Measurements from ENCODE around the gene MAN2A1. TPM values are rescaled to one million over a fixed set of nuclear protein-coding genes. Genes with fewer than 3 reads are reported as not detected.

The MAN2A1 gene
- total RNA-seq, 2 donors from 2014 or later = 81.2 to 104 TPM

DNA sequence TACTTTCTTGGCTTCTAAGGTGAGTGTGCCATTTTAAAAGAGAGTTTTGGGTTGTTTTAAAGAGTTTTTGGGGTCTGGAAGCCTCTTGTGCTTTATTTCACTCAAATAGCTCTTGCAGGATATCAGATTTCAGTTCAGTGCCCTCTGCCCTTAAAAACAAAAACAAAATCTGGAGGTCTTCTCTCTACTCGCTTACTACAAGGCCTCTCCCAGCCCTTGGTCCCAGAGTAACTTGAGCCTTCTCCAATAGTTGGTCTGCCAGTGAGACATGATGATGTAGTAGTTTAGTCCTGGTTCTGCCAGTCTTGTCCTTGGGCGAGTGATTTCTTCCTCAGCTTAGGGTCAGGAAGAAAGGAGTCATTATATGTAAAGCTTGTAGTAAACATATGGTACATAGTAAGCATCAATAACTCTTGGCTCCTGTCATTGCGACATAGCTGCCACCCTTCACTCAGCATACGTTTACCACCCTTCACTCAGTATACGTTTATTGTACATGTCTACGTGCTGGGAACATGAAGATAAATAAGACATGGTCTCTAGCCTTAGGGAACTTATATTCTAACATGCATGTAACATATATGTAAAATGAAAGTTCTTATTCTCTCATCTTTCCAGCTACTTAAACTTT, 147.6 kb downstream of the MAN2A1 start:
- TF ChIP-seq CTCF (IDR thresholded peaks at IDR 0.05) = no peak
- H3K9ac ChIP-seq (ENCODE audit: low read depth in 2 of 2, low read length in 2 of 2) = no peak overlapping the region
- no peaks in the 10 kb centered on the region for H3K27me3 ChIP-seq
- H3K4me1 ChIP-seq = no peaks in the 10 kb centered on the region
- intact Hi-C loops (cut with DNase I) = no loop called here
- DNase-seq = no peak
- no peak overlapping the region for H3K4me3 ChIP-seq
- no peaks in the 10 kb centered on the region for H3K9me3 ChIP-seq
- no peak overlapping the region for H3K27ac ChIP-seq
- no peaks in the 10 kb centered on the region for H3K36me3 ChIP-seq

DNA sequence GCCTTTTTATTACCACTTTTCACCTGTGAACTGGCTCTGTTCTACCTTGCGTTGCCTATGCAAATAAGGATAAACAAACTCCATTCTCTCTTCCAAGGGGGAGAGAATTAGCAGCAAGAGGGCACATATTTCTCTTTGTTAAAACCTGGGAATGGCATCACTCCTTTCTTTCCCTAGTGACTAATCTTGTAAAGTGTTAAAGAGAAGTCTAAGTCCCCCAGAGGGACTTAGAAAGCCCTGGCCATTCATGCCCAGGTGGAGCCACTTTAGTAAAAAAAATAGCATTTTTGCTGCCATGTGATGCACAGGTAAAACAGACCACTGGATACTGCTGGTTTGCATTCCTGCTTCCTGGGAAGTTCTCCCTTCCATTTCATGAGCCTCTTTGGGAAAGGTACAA, 148.4 kb downstream of the MAN2A1 start:
- Histone ChIP-seq H3K36me3 (no peaks in the 10 kb centered on the region), H3K4me3 (no peak overlapping the region), H3K9ac (ENCODE audit: low read depth in 2 of 2, low read length in 2 of 2) (no peak overlapping the region), H3K9me3 (no peaks in the 10 kb centered on the region), H3K4me1 (no peaks in the 10 kb centered on the region), H3K27me3 (no peaks in the 10 kb centered on the region), H3K27ac (no peak overlapping the region)
- intact Hi-C loops (cut with DNase I) = no loop called here
- DNase-seq = no peak
- no peak for TF ChIP-seq CTCF (IDR thresholded peaks at IDR 0.05)

- no peaks in the 10 kb centered on the region for H3K36me3 ChIP-seq
- DNase-seq = no peak
- H3K4me1 ChIP-seq = no peaks in the 10 kb centered on the region
- intact Hi-C loops (cut with DNase I) = no loop called here
- H3K9me3 ChIP-seq = no peaks in the 10 kb centered on the region
- H3K27ac ChIP-seq = no peak overlapping the region
- no peak overlapping the region for H3K9ac ChIP-seq (ENCODE audit: low read depth in 2 of 2, low read length in 2 of 2)
- TF ChIP-seq CTCF (IDR thresholded peaks at IDR 0.05) = no peak
- H3K4me3 ChIP-seq = no peak overlapping the region
- no peaks in the 10 kb centered on the region for H3K27me3 ChIP-seq
These were observed 154.4 kb downstream of the MAN2A1 start for GRCh38 chr5:109844148-109844547.

- Histone ChIP-seq H3K36me3 (no peaks in the 10 kb centered on the region), H3K9me3 (no peaks in the 10 kb centered on the region), H3K27me3 (no peaks in the 10 kb centered on the region), H3K4me1 (no peaks in the 10 kb centered on the region), H3K27ac (no peak overlapping the region), H3K9ac (ENCODE audit: low read depth in 2 of 2, low read length in 2 of 2) (no peak overlapping the region), H3K4me3 (no peak overlapping the region)
- intact Hi-C loops (cut with DNase I) = no loop called here
- TF ChIP-seq CTCF (IDR thresholded peaks at IDR 0.05) = no peak
- DNase-seq = no peak
These were observed 155.0 kb downstream of the MAN2A1 start for GRCh38 chr5:109844695-109845094.

DNA sequence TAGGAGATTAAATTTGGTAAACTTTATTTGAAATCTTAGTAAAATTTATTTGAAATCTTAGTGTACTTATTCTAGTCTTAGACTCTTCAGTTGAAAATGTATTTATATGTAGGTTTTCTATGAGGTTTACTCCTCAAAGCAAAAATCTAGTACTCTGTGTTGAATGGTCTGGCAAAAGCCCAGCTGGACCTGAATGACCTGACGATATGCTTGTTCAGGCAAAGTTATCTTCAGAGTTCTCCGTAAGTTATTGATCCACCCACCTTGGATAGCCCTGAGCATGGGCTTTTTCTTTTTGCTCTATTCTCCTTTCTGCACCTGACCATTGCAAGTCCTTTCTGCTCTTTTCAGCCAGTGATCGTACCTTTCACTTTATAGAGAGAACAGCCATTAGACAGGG, 158.4 kb downstream of the MAN2A1 start:
- no peaks in the 10 kb centered on the region for H3K27me3 ChIP-seq
- intact Hi-C loops (cut with DNase I) = no loop called here
- no peak overlapping the region for H3K4me3 ChIP-seq
- DNase-seq = no peak
- no peak for TF ChIP-seq CTCF (IDR thresholded peaks at IDR 0.05)
- H3K9ac ChIP-seq (ENCODE audit: low read depth in 2 of 2, low read length in 2 of 2) = no peak overlapping the region
- H3K9me3 ChIP-seq = no peaks in the 10 kb centered on the region
- H3K4me1 ChIP-seq = no peaks in the 10 kb centered on the region
- H3K27ac ChIP-seq = no peak overlapping the region
- H3K36me3 ChIP-seq = no peaks in the 10 kb centered on the region

All from colonic mucosa (tissue), 4 donors.